Effector CD4-positive, alpha-beta T cell (primary cell): ENCODE measurements around the gene PACSIN1.

Experiments used
- DNase-seq: peaks from one replicate; pipeline ENCODE4 v3.0.0-alpha.2; 2020

Gene PACSIN1

DNA sequence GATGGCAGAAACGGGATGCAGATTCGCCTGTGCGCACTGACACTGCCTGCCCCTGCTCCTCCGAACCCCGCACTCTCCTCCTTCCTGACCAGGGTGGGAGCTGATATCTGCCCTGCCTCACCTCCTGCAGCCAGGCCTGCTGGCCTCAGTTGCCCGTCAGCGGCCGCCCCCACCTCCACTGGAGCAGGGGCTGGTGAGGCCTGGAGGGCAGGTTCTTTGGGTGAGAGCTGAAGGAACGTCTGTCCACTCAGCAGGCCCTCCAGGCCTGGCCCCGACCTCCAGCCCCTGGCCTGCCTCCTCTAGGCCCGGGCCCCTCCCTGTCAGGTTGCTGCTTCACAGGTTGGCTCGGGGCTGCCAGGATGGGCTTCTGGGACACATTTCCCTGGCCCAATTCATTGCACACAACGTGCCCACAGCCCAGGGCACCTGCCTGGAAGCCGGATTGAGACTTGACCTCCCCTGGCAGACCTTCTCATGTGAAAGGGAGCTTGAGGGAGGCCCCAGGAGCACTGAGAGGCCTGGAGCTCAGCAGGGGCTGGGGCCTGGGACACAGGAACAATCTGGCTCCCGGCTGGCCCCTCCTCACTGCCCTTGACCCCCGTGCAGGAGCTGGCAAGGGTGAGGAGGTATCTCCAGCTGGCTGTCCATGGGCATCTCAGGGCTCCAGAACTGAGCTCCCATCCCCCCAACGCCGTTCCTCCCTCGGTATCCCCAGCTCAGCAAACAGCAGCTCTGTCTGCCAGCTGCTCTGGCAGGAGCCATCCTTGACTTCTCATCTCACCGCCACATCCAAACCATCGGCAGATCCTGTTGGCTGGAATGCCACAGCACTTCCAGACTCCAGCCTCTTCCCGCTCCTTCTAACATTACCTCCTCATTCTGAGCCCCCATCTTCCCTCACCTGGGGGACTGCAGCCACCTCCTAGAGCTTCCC, 50.8 kb downstream of the PACSIN1 start:
- no peak for DNase-seq

DNA sequence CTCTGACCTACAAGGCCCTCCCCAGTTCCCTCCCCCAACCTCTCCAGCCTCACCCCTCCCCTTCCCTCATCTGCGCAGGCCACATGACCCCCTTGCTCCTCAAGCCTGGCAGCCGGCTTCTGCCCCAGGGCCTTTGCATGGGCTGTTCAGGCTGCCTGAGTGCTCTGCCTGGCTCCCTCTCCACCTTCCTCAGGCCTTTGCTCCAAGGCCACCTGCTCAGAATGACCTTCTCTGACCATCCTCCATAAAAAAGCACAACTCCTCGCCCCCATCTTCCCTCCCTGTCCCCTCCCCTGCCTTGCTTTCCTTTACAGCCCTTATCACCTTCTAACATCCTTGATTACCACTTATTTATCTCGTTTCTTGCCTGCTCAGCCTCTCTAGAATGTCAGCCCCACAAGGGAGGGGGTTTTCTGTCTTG, 51.6 kb downstream of the PACSIN1 start:
- no peak for DNase-seq

DNA sequence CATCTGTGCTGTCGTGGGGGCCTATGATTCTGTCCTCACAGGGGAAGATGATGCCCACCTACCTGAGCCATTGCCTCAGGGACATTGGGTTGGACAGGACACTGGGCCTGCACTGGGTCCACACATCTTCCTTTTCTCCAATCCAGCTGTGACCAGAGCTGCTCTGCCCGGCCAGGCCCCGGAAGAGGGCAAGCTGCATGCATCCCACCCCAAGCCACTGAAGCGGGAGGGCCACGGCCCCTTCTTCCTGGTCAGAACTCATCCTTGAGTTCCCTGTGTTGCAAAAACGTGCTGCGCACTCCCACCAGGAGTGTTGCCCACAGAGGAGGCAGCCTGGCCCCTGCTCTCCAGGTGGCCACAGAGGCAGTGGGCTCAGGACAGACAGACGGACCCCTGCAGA, 52.1 kb downstream of the PACSIN1 start:
- DNase-seq, result no peak

DNA sequence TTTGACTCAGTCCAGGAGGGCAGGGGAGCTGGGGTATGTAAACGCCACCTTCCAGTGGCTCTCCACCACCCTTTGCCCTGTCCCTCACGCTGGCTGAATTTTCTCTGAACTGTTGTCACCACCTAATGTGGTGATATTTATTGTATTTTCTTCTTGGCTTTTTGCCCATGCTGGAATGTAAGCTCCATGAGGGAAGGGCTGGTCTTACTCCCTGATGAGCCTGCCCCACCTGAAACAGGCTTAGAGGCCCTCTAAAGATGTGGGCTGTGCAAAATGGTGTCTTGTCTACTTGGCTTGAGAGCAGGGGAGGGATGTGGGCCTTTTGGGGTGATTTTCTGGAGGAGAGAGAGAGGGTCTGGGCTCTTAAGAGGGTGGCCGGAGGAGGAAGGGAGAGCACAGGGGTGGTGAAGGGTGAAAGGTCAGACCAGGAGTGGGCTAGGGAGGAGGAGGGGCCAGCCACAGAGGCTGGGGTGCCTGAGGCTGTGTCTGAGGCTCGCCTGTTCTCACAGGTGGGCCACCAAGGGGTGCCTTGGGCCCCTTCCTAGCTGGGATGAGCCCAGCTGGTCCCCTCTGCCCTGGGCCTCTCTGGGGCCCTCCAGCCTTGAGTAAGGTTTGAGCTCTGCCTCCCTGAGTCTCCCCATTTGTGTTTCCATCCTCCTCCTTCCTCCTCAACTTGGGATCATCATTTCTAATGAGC, 52.9 kb downstream of the PACSIN1 start:
- no peak for DNase-seq

DNA sequence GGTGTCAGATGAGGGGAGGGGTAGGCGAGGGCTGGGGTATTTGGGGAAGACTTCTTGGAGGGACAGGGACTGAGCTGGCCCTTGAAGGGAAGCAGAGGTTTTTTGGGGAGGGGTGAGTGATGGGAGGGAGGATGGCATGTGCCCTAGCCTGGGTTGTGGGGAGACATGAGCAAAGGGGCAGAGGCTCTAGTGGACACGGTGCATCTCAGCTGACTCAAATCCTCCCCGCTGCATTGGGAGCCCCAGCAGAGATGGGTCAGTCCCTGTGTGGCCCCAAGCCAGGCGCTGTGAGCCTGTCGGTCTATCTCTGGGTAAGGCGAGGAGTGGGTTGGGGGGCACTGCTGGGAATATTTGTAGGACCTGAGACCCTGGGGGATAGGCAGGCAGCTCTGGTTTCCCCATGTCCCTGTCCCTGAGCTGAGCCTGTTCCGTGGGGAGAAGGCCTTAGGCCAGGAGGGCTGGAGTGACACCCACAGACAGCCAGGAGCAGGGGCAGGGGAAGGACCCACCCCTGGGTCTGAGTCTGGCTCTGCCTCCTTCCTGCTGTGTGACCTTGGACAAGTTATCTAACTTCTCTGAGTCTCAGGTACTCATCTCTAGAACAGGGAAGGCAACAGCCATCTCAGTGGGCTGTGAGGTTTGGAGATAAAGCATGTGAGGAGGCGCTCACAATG, 54.2 kb downstream of the PACSIN1 start:
- no peak for DNase-seq

DNA sequence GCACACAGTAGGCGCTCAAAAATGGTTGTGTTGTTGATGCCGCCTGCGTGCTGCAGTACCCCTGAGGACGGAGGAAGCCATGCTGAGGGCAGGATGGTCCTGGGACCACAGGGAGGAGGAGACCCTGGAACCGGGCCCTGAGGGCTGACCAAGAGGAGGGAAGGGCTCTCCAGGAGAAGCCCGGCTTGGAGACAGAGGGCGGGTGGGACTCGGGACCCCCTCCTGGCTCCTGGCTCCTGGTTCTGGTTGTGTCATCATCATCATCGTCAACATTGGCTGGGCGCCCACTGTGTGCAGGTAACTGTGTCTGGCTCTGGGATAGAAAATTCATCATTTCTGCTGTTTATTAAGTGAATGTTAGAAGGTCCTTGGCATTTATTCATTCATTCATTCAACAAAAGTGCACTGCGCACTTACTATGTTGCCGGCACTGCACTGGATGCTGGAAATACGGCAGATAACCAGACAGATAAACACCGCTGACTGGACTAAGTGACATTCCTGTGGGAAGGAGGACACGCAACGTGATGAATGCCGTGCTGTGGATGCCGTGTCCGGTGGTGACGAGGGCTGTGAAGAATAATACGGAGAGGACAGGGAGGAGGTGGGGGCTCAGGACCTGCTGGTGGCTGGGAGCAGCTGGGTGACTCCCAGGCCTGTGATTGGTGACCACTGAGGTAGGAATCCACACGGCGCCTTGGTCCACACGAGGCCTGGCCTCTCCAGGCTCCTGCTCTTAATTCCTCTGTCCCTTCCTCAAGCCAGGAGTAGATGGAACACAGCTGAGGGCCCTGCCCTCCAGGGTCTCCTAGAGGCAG, 55.0 kb downstream of the PACSIN1 start:
- no peak for DNase-seq

DNA sequence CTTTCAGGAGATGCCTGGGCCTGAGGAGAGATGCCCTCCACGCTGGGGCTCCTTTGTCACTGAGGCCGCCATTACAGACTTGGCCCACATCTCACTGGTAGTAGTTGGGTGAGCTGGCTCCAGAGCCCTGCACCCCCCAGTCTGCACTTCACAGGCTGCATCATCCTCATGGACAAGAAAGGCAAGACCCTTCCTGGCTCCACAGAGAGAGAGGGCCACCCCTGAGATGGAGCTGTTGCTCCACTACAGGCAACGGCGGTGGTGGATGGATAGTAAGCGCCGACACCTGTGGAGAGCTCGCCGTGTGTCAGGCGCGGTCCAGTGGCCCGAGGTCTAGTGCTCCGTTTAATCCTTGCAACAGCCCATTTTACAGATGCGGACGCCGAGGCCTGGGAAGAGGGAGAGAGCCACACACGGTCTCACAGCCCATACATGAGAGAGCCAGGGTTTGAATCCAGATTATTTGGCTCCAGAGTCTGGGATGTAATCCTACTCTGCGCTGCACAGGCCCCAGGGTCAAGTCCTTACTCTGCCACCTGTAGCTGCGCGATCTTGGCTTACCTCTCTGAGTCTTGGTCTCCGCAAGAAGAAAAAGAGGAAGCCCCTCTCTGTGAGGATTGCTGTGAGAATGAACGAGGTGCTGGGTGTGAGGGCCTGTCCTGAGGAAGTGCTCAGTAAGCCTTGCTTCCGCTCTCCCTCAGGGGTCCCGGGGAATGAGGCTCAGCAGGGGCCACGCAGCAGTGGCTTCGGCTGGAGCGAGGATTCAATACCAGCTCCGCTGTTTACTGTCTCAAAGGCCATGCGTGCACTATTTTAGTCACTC, 55.8 kb downstream of the PACSIN1 start:
- DNase-seq, result no peak

DNA sequence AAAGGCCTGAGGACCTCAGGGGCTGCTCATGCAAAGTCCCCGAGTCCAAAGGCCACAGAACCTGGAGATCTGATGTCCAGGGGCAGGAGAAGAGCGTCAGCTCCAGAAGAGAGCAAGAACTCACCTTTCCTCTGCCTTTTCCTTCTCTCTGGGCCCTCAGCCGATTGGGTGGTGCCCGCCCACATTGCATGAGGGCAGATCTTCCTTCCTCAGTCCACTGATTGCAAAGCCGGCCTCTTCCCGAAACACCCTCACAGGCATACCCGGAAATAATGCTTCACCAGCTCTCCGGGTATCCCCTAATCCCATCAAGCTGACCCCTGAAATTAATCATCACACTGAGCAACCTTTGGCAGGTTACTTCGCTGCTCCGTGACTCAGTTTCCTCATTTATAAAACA, 56.9 kb downstream of the PACSIN1 start:
- no peak for DNase-seq

DNA sequence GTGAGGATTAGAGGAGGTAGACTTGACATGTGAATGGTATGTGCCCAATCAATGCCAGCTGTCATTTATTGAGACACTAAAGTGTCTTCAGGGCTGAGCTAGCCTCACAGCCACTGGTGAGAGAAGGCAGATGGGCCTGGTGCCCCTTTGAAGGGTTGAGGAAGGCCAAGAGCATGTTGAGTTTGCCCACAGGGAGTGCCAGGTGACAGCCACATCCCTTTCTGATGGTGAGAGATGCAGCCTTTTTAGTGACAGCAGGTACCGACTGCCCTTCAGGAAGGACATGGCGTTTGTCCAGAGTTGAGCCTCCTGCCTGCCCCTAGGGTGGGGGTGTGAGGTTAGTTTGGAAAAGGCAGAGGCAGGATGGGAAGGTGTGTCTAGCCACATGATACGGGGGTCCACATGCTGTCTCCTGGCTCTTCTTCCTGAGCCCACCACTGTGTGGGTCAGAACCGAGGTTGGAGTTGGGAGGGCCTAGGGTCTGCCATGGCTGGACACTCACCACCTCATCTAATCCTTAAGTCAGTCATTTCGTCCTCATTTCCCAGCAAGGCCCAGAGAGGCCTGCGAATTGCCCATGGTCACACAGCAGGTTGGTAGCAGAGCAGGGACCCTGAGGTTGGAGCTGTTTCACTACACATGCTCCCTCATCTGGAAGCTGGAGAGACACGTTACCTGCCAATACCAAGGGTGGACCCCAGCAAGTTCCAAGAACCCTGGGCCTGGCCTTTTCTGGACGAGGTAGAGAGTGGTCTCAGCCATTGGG, 57.7 kb downstream of the PACSIN1 start:
- DNase-seq, result no peak

DNA sequence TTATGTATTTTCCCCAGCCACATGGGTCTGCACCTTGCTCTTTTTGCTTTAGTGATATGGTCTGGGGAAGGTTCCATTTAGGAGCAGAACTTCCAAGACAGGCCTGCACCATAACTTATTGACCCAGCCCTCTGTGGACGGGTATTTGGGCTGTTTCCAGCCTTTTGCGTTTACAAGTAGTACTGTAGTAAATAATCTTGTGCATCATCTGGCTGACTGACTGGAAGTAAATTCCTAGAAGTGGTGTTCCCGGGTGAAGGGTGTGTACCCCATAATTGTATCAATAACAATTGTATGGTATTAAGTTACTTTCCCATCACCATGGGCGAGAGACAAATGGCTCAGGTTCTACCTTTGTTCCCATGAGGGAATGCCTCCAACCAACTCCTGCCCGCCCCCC, 58.6 kb downstream of the PACSIN1 start:
- DNase-seq, result no peak

DNA sequence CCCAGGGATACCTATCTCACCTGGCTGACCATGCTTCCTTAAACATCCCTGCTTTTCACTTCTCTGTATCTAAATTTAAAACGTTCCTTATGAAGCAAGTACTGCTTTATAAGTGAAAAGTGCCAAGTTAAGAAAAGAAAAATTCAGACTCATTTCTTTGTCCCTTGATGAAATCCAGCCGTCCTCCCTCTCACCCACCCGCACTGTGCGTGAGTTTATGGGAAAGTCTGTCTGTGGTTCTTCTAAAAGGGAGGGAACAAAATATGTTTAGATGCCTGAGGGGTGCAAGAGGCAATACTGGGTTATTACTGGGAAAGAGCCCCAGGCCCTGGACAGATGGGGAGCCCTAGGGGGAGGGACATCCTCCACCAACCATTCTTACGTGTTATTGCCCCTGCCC, 59.1 kb downstream of the PACSIN1 start:
- DNase-seq, result no peak

DNA sequence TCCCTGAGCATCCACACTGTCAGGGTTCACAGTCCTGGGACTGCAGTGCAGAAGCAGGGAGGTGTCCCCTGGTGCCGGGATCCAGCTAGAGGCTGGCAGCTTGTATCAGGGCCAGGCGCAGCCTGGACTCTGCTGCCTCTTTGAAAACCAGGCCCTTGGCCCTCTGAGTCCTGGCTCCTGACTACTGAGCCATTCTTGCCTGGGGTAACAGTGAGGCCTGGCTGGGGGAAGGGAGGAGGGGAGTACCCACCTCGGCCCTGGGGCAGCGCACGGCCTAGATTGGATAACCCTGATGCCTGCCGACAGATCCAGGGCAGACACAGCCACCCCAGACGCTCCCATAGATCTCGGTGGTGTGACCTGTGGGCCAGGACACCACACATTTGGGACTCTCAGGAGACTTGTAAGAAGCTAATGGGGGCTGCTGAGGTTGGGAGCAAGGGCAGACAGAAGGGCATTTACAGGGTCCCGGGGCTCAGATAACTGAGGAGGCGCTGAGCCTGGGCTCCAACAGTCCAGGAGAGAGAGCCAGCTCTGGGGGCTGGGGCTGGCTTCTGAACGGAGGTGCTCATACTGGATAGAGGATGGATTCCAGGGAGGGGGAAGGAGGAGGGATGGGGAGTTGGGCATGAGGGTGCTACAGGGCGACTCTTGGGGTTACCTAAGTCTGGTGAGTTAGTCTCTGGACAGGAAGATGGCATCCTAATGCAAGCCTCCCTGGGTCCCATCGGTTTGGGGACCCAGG, 59.7 kb downstream of the PACSIN1 start:
- DNase-seq, result no peak

DNA sequence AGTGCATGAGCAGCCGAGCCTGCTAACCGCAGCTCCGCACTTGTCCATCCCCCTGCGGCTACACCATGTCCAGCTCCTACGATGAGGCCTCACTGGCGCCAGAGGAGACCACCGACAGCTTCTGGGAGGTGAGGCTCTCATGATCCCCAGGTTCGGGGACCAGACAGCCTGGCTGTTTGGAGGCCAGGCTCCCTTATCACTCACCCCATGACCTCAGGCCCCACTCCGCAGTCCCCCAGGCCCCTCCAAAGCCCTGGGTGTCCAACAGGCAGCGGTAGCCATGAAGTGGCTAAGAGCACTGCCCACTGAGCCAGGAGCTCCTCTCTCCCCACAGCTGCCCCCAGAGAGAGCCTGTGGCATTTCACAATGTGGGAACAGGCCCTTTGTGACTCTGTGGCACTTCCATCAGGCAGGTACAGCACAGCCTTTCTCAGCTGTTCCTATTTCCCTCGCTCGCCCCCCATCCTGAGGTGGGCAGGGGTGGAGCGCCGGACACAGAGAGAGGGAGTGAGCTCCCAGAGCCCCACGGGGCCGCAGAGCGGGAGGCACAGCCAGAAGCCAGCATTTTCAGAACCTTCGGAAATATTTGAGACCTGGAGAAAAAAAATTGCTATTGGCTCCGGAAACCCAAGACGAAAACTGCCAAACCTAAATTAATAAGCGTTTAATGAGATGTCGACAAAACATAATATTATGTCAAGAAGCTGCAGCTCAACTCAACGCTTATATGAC, 60.5 kb downstream of the PACSIN1 start:
- no peak for DNase-seq

DNA sequence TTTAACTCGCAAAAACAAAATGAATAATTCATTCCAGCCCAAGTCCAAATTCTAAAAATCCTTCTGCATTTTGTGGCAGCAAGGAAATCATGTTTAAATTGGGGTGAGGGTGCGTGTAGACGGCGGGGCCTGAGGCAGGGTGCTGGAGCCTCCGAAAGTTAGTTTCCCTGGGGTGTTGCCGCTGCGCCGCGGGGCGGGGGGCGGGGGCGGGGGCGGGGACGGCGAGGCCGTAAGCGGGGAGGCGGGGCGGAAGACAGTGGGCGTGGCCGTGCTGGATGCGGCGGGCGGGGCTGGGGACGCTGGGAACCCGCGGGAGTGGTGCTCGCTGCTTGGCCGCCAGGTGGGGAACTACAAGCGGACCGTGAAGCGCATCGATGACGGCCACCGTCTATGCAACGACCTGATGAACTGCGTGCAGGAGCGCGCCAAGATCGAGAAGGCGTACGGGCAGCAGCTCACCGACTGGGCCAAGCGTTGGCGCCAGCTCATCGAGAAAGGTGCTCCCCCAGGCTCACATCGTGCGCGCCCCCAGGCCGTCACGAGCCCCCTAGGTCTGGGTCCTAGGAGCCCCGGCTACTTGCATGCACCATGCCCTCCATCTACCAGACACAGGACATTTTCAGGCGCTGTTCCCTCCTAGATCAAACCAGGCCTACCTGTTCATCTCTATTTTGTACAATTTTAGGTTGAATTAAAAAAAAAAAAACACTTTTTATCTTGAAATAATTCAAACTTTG, 61.3 kb downstream of the PACSIN1 start:
- peak; percentile 95 for DNase-seq

DNA sequence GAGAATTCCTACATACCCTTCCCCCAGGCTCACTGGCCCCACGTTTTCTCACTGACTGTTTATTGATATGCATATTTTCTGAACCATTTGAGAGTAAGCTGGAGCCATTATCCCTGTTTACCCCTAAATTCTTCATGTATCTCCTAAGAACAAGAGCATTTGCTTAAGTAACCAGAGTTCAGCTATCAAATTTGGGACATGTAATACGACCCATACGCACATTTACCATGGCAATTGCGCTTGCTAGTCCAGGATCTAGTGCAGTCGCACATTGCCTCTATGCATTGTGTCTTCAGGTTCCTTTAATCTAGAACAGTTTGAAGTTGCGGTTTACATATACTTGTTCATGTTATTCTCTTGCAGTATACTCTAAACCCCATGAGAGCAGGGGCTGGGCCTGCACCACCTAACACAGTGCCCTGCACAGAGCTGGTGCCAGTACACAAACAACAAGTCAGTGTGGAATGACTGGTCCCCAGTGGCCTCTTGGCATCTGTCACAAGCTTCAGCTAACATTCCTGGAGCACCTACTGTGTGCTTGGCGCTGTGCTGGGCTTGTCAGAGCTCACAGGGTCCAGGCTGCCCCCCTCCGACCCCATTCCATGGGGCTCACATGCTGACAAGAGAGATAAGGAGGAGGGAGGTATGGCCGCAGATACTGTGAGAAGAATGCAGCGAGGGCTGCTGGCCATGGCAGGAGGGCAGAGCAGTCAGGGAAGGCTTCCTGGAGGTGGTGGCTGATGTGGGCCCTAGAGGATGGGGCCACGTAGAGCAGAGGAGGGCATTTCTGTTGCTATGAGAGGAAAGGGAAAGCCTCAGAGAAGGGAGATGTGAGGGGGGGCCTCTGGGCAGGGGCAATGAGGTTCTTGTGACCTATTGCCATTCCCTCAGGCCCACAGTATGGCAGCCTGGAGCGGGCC, 62.1 kb downstream of the PACSIN1 start:
- DNase-seq, result no peak

DNA sequence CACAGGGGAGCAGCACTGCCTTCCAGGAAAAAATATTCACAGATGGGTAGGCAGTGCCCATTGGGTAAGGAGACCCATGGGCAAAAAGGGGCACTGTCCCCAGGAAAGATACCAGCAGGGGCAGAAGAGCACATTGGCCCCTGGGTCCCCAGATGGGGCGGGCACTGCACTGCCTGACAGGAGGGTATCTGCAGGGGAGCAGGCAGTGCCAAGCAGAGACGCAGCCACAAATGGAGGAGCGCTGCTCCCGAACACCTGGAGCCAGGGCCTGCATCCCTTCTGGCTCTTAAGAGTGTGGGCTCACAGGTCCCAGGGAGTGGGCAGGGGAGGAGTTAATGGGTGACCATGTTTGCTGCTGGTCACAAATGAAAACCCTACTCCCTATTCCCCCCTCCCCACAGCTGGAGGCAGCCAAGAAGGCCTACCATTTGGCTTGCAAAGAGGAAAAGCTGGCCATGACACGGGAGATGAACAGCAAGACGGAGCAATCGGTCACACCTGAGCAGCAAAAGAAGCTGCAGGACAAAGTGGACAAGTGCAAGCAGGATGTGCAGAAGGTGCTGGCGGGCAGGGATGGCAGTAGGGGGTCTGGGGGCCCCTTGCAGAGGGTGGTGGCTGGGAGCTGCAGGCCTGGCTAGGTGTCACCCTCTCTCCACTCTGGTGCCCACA, 63.3 kb downstream of the PACSIN1 start:
- DNase-seq, result no peak
